ENCODE data around the gene NRIP1.
A peak's percentile ranks its signal among the peaks of the same experiment; 100 is the strongest.

Gene NRIP1

DNA sequence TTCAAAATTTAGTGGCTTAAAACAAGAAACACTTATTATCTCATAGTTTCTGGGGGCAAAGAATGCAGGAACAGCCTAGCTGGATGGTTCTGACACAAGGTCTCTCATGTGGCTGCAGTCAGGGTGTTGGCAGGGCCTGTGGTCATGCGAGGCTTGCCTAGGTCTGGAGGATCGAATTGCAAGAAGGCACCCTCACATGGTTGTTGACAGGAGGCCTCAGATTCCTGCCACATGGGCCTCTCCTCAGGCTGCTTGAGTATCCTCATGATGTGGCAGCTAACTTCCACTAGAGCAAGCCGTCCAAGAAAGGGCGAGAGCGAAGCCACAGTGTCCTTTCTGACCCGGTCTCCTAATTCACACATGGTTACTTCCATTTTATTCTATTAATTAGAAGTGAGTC, 6.2 kb upstream of the NRIP1 start:
- DNase-seq (ENCODE audit: insufficient read length, low spot score) (no peak), FAIRE-seq (no peak)

GRCh38 chr21:15066123-15066575, 1.3 kb upstream of the NRIP1 start:
- DNase-seq (ENCODE audit: insufficient read length, low spot score) (no peak), FAIRE-seq (no peak)

DNA sequence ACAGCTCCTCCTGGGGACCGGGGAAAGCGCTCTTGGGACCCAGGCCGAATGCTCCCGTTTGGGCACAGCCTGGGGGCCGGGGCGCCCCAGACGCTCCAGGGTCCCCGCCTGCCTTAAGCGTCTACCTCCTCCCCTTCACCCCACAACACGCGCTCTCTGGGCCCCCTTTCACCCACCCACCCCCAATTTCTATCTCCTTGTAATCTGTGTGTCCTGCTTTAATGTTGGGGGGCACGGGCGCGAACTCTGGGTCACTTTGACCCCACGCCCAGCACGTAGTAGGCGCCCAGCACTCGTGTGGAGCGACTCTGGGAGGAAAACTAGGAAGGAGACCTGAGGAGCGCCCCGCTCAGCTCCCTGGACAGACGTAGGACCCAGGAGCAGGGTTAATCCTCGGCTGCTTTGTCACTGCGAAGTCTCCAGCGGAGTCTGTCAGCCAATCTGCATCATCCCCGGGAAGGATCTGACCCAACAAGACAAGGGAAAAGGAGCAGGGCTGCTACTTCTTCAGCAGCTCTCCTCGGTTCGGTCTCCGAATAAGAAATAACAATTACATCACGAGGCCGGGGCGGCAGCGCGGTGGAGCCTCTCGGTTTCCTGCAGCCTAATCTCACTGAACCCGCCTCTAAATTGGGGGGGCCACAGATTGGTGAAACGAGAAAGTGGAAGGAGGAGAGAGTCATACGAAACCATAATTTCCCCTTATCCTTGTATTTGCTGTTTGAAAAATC, 757 bp upstream of the NRIP1 start:
- DNase-seq (ENCODE audit: insufficient read length, low spot score) (no peak), FAIRE-seq (no peak)

DNA sequence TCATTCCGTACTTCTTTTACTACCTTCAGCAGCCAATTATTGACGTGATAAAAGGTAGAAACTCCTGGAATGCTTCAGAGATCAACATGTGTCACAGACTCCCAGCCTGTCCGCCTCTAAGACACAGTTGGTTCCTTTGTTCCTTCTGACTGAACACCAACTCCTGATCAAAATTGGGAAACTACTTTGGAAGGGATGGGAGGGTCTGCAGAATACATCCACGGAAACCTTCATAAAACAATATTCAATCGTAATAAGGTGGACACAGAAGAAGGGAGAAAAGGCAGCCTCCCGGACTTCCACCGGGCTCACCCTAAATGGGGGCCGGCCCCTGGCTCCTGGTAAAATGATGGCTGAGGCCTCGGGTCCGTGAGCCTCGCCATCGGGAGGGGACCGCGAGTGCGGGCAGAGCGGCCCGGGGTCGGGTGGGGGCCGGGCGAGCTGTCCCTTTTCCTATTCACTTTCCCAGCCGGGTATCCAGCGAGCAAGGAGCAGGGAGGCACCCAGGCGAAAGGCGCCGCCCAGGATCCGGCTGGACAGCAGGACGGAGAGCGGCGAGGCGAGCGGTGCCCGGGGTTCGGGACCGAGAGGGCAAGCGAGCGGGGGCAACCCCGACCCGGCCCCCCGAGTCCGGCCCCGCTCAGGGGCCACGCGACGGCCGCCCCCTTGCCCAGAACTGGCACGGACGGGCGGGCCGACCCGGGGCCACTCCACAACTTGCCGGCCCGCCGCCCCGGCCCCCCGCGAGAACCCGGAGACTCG, 805 bp downstream of the NRIP1 start:
- no peak for FAIRE-seq
- no peak for DNase-seq (ENCODE audit: insufficient read length, low spot score)

DNA sequence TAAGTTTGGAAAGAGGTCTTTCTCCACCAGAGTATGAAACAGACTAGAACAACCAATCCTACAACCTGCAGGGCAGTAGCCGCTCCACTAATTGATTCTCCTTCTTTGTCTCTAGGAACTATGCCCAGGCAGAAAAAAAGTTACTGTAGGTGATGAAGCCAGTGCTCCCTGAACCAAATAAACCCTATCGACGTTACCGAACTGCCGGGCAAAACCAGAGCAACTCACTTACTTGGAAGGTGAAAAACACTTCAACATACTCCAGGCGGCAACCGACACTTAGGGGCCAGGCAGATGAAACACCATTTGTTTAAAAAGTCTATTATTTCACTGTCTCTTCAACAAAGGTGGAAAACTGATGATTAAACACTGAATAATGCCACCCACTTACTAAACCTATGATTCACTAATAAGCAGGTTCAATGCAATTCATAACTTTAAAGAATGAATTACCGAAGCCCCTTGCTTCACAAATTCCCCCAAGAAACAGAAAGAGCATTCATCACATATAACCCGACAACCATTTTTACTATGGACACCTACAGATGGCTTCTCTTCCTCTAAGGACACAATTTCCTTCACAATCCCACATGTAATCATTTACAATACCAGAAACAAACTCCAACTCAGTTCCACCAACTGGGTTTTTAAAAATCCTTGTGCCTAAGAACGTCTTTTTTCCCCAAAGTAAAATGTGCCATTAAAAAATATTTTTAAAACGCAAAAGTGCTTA, 1.6 kb downstream of the NRIP1 start:
- DNase-seq (ENCODE audit: insufficient read length, low spot score) (no peak), FAIRE-seq (peak; percentile 62)

GRCh38 chr21:15062606-15062965, 2.2 kb downstream of the NRIP1 start:
- DNase-seq (ENCODE audit: insufficient read length, low spot score): no peak
- peak; percentile 39 for FAIRE-seq

DNA sequence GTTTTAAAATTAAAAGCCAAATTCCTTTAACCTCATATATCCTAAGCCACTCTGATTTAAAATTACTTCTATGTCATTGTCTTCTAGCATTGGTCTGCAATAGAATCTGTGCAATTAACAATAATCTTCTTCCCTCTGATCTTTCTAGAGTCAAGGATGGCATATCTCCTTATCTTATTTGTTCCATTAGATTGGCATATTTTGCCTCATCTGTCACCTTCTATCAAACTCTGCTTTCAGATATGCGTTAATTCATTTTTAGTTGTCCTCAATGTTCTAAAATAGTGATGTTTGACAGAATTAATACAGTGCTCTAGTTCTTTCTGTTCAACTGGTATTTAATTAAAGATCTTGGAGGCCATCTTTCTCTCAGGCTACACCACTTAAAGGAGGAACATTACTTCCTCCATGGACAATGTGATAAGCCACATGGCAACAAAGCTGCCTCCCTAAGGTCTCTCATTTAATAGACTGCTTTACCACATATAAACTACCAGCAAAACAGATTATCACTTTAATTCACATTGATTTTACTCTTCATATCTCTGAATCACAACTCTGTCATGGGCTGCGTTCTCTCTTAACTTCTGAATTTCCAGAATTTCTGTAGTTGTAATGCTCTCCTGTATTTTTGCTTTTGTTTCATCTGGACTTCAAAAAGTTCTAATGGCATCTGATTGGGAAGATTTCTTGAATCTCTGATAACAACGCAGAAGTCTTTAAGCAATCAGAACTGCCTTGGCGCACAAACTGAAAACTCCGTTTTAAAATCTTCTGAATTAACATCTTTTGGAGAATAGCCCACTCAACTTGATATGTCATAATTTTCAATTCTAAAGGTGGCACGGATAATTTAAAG, 2.8 kb downstream of the NRIP1 start:
- FAIRE-seq: peak; percentile 53
- DNase-seq (ENCODE audit: insufficient read length, low spot score): no peak

DNA sequence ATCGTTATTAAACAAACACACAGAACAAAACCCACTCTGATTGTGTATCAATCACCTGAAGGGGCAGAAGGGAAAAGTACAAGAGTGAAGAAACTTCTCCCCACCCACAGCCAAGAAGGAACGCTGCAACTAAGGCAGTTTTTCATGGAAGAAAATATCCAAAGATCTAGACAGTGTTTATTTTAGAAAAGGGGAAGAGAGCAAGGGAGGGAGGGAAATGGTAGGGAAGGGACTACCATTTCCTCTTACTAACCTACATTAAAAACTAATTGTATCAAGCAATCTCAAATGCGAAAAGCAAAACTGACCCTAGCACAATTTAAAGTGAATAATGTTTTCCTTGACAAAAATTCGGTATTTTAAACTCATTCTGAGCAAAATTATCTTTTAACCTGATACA, 3.5 kb downstream of the NRIP1 start:
- FAIRE-seq: no peak

GRCh38 chr21:15060543-15061175, 4.1 kb downstream of the NRIP1 start:
- FAIRE-seq (peak; percentile 83), DNase-seq (ENCODE audit: insufficient read length, low spot score) (no peak)

More for the DNA sequence above, 3.5 kb downstream of the NRIP1 start:
- no peak for DNase-seq (ENCODE audit: insufficient read length, low spot score)

DNA sequence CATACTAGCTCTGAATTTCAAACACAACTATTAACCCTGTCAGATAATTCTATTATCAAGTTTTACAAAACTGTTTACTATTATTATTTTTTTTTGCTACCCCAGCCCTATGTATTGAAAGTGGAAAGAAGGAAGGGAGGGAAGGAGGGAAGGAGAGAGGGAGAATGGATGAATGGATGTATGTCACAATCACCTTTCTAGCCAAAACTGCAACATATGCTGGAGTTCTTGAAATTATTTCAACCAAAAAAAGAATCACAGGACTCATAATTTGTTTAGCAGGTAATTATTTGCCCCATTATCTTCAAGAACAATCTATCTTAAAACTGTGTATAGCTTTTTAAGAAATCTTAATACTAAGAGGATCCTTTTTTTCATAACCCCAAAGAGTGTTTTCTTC, 5.4 kb downstream of the NRIP1 start:
- DNase-seq (ENCODE audit: insufficient read length, low spot score) (no peak), FAIRE-seq (no peak)

DNA sequence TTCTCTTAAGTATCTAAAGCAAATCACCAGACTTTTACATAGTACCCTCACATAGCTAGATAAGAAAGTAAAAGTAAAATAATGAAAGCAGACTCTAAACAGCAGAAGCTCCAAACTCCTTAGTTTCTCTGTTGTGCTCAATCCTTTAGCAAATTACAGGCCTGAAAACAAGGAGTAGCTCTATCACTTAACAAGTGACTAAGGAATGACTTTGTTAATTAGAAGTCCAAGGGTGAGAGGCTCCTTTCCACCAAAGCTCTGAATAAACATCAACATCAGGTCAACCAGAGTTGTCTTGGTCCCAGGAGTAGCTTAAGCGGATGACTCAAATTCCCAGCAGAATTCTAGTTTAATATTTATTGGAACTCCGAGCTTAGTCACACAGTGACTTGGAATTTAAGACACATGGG, 5.9 kb downstream of the NRIP1 start:
- DNase-seq (ENCODE audit: insufficient read length, low spot score) (no peak), FAIRE-seq (peak; percentile 80)

GRCh38 chr21:15057285-15057684, 7.5 kb downstream of the NRIP1 start:
- FAIRE-seq: peak; percentile 42

GRCh38 chr21:15054606-15055239, 10.1 kb downstream of the NRIP1 start:
- DNase-seq (ENCODE audit: insufficient read length, low spot score) (no peak), FAIRE-seq (no peak)

More at GRCh38 chr21:15057285-15057684, 7.5 kb downstream of the NRIP1 start:
- DNase-seq (ENCODE audit: insufficient read length, low spot score): no peak

GRCh38 chr21:15054089-15054488, 10.7 kb downstream of the NRIP1 start:
- no peak for DNase-seq (ENCODE audit: insufficient read length, low spot score)
- FAIRE-seq: no peak

GRCh38 chr21:15053500-15053899, 11.3 kb downstream of the NRIP1 start:
- FAIRE-seq (peak; percentile 4), DNase-seq (ENCODE audit: insufficient read length, low spot score) (no peak)

DNA sequence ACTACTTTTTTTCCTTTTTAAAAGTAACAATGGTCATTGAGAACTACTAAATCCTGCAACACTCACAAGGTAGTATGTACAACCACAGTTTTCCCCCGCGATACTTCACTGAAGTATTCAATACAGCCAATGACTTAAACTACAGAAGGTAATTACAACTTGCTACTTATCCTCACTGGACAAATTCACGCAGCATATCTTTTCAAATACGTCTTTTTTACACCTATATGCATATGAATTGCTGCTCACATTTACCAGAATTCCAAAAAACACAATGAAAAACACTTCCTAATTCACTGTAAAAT, 12.4 kb downstream of the NRIP1 start:
- DNase-seq (ENCODE audit: insufficient read length, low spot score) (no peak), FAIRE-seq (no peak)

DNA sequence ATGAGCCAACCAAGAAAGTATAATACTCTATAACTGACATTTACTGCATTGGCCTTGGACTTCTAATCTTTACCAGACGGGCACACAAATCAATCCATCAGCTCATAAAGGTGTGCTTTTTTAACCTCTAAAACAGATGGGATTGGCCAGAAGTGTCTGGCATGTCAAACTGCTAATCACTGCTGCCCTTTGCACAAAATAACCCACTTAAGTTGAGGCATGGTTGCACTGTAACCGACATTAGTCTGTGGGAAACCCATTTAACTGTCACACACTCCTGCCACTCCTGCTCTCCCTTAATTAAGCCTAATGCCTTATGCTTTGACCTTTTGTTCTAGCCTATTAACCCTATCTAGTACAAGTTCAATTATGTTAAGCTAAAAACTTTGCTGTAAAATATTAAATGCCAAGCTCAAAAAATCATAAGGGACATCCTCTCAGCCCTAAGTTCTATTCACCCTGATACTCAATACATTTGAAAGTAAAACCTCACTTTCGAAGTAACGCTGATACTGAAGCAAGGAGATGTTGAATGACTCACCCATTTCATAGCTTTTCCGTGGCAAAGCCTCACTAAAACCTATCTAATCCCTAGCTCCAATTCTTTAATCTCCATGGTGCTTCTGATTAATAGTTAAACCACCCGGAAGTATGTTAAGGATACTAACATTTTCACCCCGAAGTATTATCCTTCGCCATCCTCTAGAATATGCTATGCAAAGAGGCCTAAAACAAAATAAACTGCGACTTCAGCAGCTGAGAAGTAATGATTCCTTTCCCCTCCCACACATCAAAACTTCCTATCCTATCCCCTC, 12.9 kb downstream of the NRIP1 start:
- peak; percentile 88 for FAIRE-seq

DNA sequence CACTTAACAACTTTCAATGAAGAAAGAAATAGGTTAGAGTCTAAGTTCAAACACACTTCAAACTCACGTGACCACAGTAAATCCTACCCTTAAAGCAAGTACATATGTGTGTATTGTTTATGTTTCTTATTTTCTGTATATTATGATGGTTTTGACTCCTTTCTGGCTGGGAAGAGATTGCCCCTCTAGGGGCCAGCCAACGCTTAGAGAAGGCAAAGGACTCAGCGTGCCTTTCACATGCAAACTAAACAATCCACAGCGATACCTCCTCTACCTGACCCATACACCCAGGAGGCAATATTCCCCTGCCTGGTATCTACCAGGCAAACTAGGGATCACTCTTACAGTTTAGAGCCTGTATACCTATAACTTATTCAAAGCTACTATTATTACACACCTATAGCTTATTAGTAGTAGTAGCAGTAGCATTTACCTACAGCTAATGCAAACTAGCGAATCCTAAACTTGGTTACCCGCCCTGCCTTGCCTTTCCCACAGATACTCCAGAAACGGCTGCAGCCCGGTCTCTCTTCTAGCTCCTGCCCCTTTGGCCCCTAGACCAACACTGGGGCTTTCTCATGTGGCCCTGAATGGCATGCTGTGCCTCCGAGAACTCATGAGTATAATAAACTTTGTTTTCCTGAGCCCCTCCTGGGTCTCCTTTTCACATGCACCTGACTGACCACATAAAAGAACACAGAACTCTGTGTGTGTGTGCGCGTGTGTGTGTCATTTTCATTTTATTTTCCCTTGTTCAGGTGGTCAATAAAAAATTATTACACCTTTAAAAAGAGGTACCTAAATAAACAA, 14.0 kb downstream of the NRIP1 start:
- DNase-seq (ENCODE audit: insufficient read length, low spot score): no peak
- FAIRE-seq: no peak

More for the DNA sequence above, 12.9 kb downstream of the NRIP1 start:
- DNase-seq (ENCODE audit: insufficient read length, low spot score): no peak
